GM12878 (cell line): ENCODE results near the gene HP1BP3. TPM values are rescaled to one million over a fixed set of nuclear protein-coding genes. Genes with fewer than 3 reads are reported as not detected.

Experiments
- ATAC-seq: fragments of 200-7000 bp; cut with Tn5 transposase; 3 replicates; pipeline ENCODE4 v1.9.1; 2020; ENCODE audit warnings: mild to moderate bottlenecking, moderate library complexity
- BruUV-seq: library from RNA; stranded (reverse); fragments of 400-500 nt; replicated peaks from 2 replicates; lab custom pipeline; 2021; lab: Mats Ljungman, UMichigan
- CTCF ChIA-PET: fragments of 300-600 bp; sonication (Branson Sonifier 250); formaldehyde crosslinking; extraction: SDS; loops from one replicate; lab custom pipeline; 2021; ENCODE audit warnings: inconsistent platforms; lab: Yijun Ruan, JAX
- POLR2A ChIA-PET: fragments of 350-600 bp; formaldehyde crosslinking; extraction: SDS; loops from one replicate; lab custom pipeline; 2021; ENCODE audit warnings: inconsistent platforms; lab: Charles Lee
- RAD21 ChIA-PET: fragments of 300-600 bp; sonication (Branson Sonifier 250); formaldehyde crosslinking; loops from one replicate; lab custom pipeline; 2023; ENCODE audit warnings: antibody characterized with exemption; ENCODE audit not compliant: unreplicated experiment; lab: Charles Lee
- SMC1A ChIA-PET: fragments of 300-600 bp; sonication (Branson Sonifier 250); formaldehyde crosslinking; loops from one replicate; lab custom pipeline; 2023; ENCODE audit not compliant: unreplicated experiment, uncharacterized antibody; lab: Charles Lee
- DNase-seq: peaks from one replicate; pipeline ENCODE4 v3.0.0-alpha.2; 2011; ENCODE audit warnings: low read depth, low spot score
- FAIRE-seq: peaks from 3 replicates; lab custom pipeline; 2011; peaks lifted over from hg19 to GRCh38; lab: Jason Lieb, UNC
- H2AFZ ChIP-seq: 2 replicates; pipeline ENCODE4 v1.6.0; 2011; ENCODE audit warnings: low read depth, low read length, control low read depth; ENCODE audit not compliant: control insufficient read depth
- H3K27ac ChIP-seq: 2 replicates; pipeline ENCODE4 v1.5.1; 2011; ENCODE audit warnings: control low read depth; ENCODE audit not compliant: control insufficient read depth, insufficient read depth
- H3K27me3 ChIP-seq, 2 experiments: replicated peaks in 1 of 2; 2 replicates each; pipeline versions ENCODE4 v1.6.0 to v1.6.1; 2011; ENCODE audit warnings: low read length in 1 of 2; ENCODE audit not compliant: control insufficient read depth in 2 of 2, insufficient read depth in 2 of 2
- H3K36me3 ChIP-seq, 2 experiments: 2 replicates each; pipeline ENCODE4 v1.5.1; 2011; ENCODE audit warnings: low read length in 1 of 2; ENCODE audit not compliant: control insufficient read depth in 2 of 2, insufficient read depth in 2 of 2
- H3K4me1 ChIP-seq: 2 replicates; pipeline ENCODE4 v1.6.1; 2011; ENCODE audit warnings: mild to moderate bottlenecking, low read length, moderate library complexity, mixed read lengths; ENCODE audit not compliant: control insufficient read depth, insufficient read depth
- H3K4me2 ChIP-seq: 2 replicates; pipeline ENCODE4 v1.6.0; 2011; ENCODE audit warnings: control low read depth; ENCODE audit not compliant: control insufficient read depth, insufficient read depth
- H3K4me3 ChIP-seq: fragments of 200-600 bp; sonication (generic); 2 replicates; pipeline ENCODE4 v1.5.1; 2016
- H3K79me2 ChIP-seq: 2 replicates; pipeline ENCODE4 v1.6.0; 2011; ENCODE audit warnings: low read length; ENCODE audit not compliant: control insufficient read depth, insufficient read depth
- H3K9ac ChIP-seq: 2 replicates; pipeline ENCODE4 v1.8.0; 2011; ENCODE audit warnings: low read length, control low read depth, mixed read lengths; ENCODE audit not compliant: control insufficient read depth, insufficient read depth
- H3K9me3 ChIP-seq: replicated peaks from 3 replicates; pipeline ENCODE4 v1.5.1; 2011; ENCODE audit warnings: mild to moderate bottlenecking, low read length; ENCODE audit not compliant: control insufficient read depth, insufficient read depth
- H4K20me1 ChIP-seq: 2 replicates; pipeline ENCODE4 v1.6.0; 2011; ENCODE audit not compliant: control insufficient read depth, insufficient read depth
- CHD1 ChIP-seq: IDR thresholded peaks from 2 replicates; pipeline ENCODE4 v1.6.1; 2012; ENCODE audit warnings: low read depth, low read length, improper control_type of control experiment
- CHD4 ChIP-seq: fragments of 200-600 bp; sonication (generic); IDR thresholded peaks from 2 replicates; pipeline ENCODE4 v1.6.1; 2016; ENCODE audit warnings: mild to moderate bottlenecking
- CREB1 ChIP-seq: IDR thresholded peaks from 2 replicates; pipeline ENCODE4 v1.6.1; 2012; ENCODE audit warnings: low read depth, mild to moderate bottlenecking, inconsistent platforms
- NBN ChIP-seq: fragments of 450-650 bp; IDR thresholded peaks from 2 replicates; pipeline ENCODE4 v1.6.1; 2016
- NFYB ChIP-seq: IDR thresholded peaks from 2 replicates; pipeline ENCODE4 v1.6.1; 2011; ENCODE audit warnings: low read depth, mild to moderate bottlenecking, low read length, improper control_type of control experiment, moderate library complexity; ENCODE audit not compliant: insufficient read depth
- NR2F1 ChIP-seq: fragments of 450-650 bp; conservative IDR thresholded peaks from 2 replicates; pipeline ENCODE4 v1.6.1; 2017; ENCODE audit warnings: mild to moderate bottlenecking
- PML ChIP-seq: IDR thresholded peaks from 2 replicates; pipeline ENCODE4 v1.6.1; 2012; ENCODE audit warnings: low read length, inconsistent platforms
- SMAD1 ChIP-seq: fragments of 450-650 bp; IDR thresholded peaks from 2 replicates; pipeline ENCODE4 v1.6.1; 2018; ENCODE audit warnings: mild to moderate bottlenecking, low read depth; ENCODE audit not compliant: partially characterized antibody
- SMAD5 ChIP-seq: IDR thresholded peaks from 2 replicates; pipeline ENCODE4 v1.6.1; 2016; ENCODE audit warnings: antibody characterized with exemption, low read depth
- SMC3 ChIP-seq: IDR thresholded peaks from 2 replicates; pipeline ENCODE4 v1.6.1; 2011; ENCODE audit warnings: low read length, improper control_type of control experiment, borderline replicate concordance
- SREBF2 ChIP-seq: IDR thresholded peaks from 2 replicates; pipeline ENCODE4 v1.6.1; 2012; ENCODE audit warnings: mild to moderate bottlenecking, low read length
- ZNF622 ChIP-seq: fragments of 450-650 bp; IDR thresholded peaks from 2 replicates; pipeline ENCODE4 v1.6.1; 2017; ENCODE audit warnings: mild to moderate bottlenecking, inconsistent platforms
- WGBS: methylation state at CpG from one replicate; pipeline ENCODE4 v1.1.6; 2016; ENCODE audit warnings: low lambda C conversion rate; ENCODE audit not compliant: insufficient replicate concordance, insufficient coverage; ENCODE audit errors: missing lambda C conversion rate; 5-methylcytosine and 5-hydroxymethylcytosine counted together
- in situ Hi-C: fragments of 300-500 bp; cut with MboI; formaldehyde crosslinking; loops from 9 replicates; pipeline ENCODE4 v1.14.3; 2018; ENCODE audit warnings: mixed read lengths
- intact Hi-C: fragments of 100-400 bp; cut with micrococcal nuclease; formaldehyde crosslinking; loops from one replicate; pipeline ENCODE4 v1.14.2; 2022; ENCODE audit not compliant: unreplicated experiment
- polyA plus RNA-seq, 11 experiments: library from polyadenylated mRNA; depleted of rRNA in 4 of 11; unstranded in 6 of 11; stranded (reverse) in 5 of 11; fragments of >200 nt; fragmentation: Nextera tagmentation in 4 of 11; fragmentation: Illumina TruSeq in 1 of 11; extraction: Ambion mirVana in 4 of 11; extraction: Trizol in 1 of 11; gene quantifications; 1 replicate in 1 of 11; 2 replicates in 10 of 11; pipeline versions ENCODE4 v1.2.1 to v1.2.3, GENCODE V29; 2011 to 2016; ENCODE audit warnings: inconsistent platforms in 2 of 11, missing spikeins in 2 of 11, low read depth in 1 of 11
- total RNA-seq, 4 experiments: library from RNA; depleted of rRNA in 3 of 4; stranded (reverse); fragments of >200 nt in 3 of 4; fragmentation: Illumina TruSeq in 1 of 4; extraction: Trizol in 1 of 4; gene quantifications; 2 replicates each; pipeline versions ENCODE4 v1.2.1 to v1.2.3, GENCODE V29; 2013 to 2021

Gene HP1BP3
- total and polyA plus RNA-seq, 10 of the 15 experiments (the other 5 are each of a cell fraction or from before 2014, with no cell fraction given), result 32.6 to 188 (median 133) TPM

GRCh38 chr1:20742671-20743070, 44.4 kb downstream of the HP1BP3 start (continued):
- TF ChIP-seq SREBF2, result no peak
- TF ChIP-seq ZNF622, result no peak
- no peak for TF ChIP-seq SMAD5
- TF ChIP-seq NBN, result no peak
- no peak for TF ChIP-seq PML
- TF ChIP-seq SMC3, result no peak

- DNase-seq (no peak), ATAC-seq (no peak), FAIRE-seq (no peak)
- POLR2A ChIA-PET, result no interaction called here
- TF ChIP-seq CHD1, result no peak
- no peak for TF ChIP-seq NFYB
- no peak for TF ChIP-seq CHD4
- no peak for TF ChIP-seq CREB1
- TF ChIP-seq SMAD1, result no peak
- no peak for TF ChIP-seq NR2F1
- no TSS peak for BruUV-seq
- H3K4me2 ChIP-seq, result no peak overlapping the region
- H3K9me3 ChIP-seq, result no peaks in the 10 kb centered on the region
- CTCF ChIA-PET, result interaction anchor here (2.6 kb wide), 1 partner anchor 454 kb away, joined by 7 read pairs; no protein-coding TSS in a partner anchor
- SMC1A ChIA-PET, result interaction anchor here (1.8 kb wide), 1 partner anchor 454 kb away, joined by 7 read pairs; no protein-coding TSS in a partner anchor
- H3K27ac ChIP-seq, result no peak overlapping the region
- no peaks in the 10 kb centered on the region for H4K20me1 ChIP-seq
- no peaks in the 10 kb centered on the region for H3K79me2 ChIP-seq
- no peaks in the 10 kb centered on the region for H3K4me1 ChIP-seq
- no peaks in the 10 kb centered on the region for H3K27me3 ChIP-seq
- intact Hi-C loops (no loop called here), in situ Hi-C loops (no loop called here)
- H3K9ac ChIP-seq, result no peak overlapping the region
- H2AFZ ChIP-seq, result no peak overlapping the region
- H3K4me3 ChIP-seq, result no peak overlapping the region
- RAD21 ChIA-PET, result no interaction called here
- H3K36me3 ChIP-seq, result peaks cover 0 to 41% of the 10 kb centered on the region in 2 experiments
- WGBS, result 100% methylated on average over 2 of the region's 2 CpGs
Observed at GRCh38 chr1:20740781-20741180, 46.3 kb downstream of the HP1BP3 start.
